GM18508 (cell line): ENCODE results near the gene ECI1.
"Not testable (repeated sequence)": the region's sequence is repeated elsewhere in the genome, so short reads cannot be mapped to it uniquely, and the experiment has no call there.

Experiments used
- ATAC-seq: cut with Tn5 transposase; IDR thresholded peaks from one replicate; pipeline ENCODE4 v1.9.1; 2021; ENCODE audit warnings: moderate number of reproducible peaks; ENCODE audit not compliant: insufficient read depth, unreplicated experiment

ECI1 gene

GRCh38 chr16:2258530-2258929 is 7.1 kb upstream of the ECI1 start:
- ATAC-seq: not testable (repeated sequence)

GRCh38 chr16:2257726-2258125 is 6.3 kb upstream of the ECI1 start:
- no peak for ATAC-seq

GRCh38 chr16:2256531-2257140 is 5.2 kb upstream of the ECI1 start:
- ATAC-seq: no peak

- no peak for ATAC-seq
Observed at GRCh38 chr16:2253293-2253692, 1.9 kb upstream of the ECI1 start.

GRCh38 chr16:2252806-2253148 is 1.4 kb upstream of the ECI1 start:
- ATAC-seq: no peak

GRCh38 chr16:2250652-2251295 is 613 bp downstream of the ECI1 start:
- ATAC-seq: no peak

GRCh38 chr16:2246301-2246885 is 5.0 kb downstream of the ECI1 start:
- no peak for ATAC-seq

GRCh38 chr16:2244926-2245795 is 6.2 kb downstream of the ECI1 start:
- ATAC-seq: no peak

GRCh38 chr16:2244301-2244700 is 7.1 kb downstream of the ECI1 start:
- ATAC-seq: no peak

- ATAC-seq: no peak
Observed at GRCh38 chr16:2243781-2244180, 7.6 kb downstream of the ECI1 start.

- ATAC-seq: no peak
Observed at GRCh38 chr16:2243031-2243528, 8.3 kb downstream of the ECI1 start.

GRCh38 chr16:2242598-2242997 is 8.8 kb downstream of the ECI1 start:
- ATAC-seq: no peak

- not testable (repeated sequence) for ATAC-seq
Observed at GRCh38 chr16:2240331-2240730, 11.1 kb downstream of the ECI1 start.

- no peak for ATAC-seq
Observed at GRCh38 chr16:2238838-2239675, 12.3 kb downstream of the ECI1 start.

GRCh38 chr16:2238150-2238837 is 13.1 kb downstream of the ECI1 start:
- ATAC-seq: no peak

- ATAC-seq: no peak
Observed at GRCh38 chr16:2237493-2238149, 13.8 kb downstream of the ECI1 start.

- no peak for ATAC-seq
Observed at GRCh38 chr16:2237102-2237482, 14.3 kb downstream of the ECI1 start.

GRCh38 chr16:2236337-2237101 is 14.9 kb downstream of the ECI1 start, which contains the start of gene DNASE1L2:
Gene DNASE1L2 (plus strand): TSS chr16:2236444. CDS start chr16:2236817, 373 bp downstream.
- no peak for ATAC-seq
